A172 (cell line): ENCODE data around the gene MBOAT1. TPM values are rescaled to one million over a fixed set of nuclear protein-coding genes. Genes with fewer than 3 reads are reported as not detected.

ENCODE experiments used
- total RNA-seq: library from RNA; depleted of rRNA; stranded (reverse); fragments of >200 nt; shearing (Covaris generic); gene quantifications from 2 replicates; pipeline ENCODE4 v1.2.3, GENCODE V29; 2014; rRNA removed

The MBOAT1 gene
- total RNA-seq, 1 experiment from 2014 or later, result 6.2 TPM

Other genes with a start within 250 kb of the MBOAT1 start
- gene E2F3, start 189.4 kb upstream of the MBOAT1 start, total RNA-seq, result 6.5 and 8.1 TPM in 2 replicates